Neural cell (in vitro differentiated cells): ENCODE results near the gene HOPX.

Experiments used
- EP300 ChIP-seq: fragments of 450-650 bp; conservative IDR thresholded peaks from 2 replicates; pipeline ENCODE4 v1.6.1; 2014; ENCODE audit warnings: antibody characterized with exemption, mild to moderate bottlenecking, moderate library complexity; ENCODE audit not compliant: poor library complexity, severe bottlenecking
- EZH2 ChIP-seq: fragments of 200-600, 300-800 bp; shearing (Covaris generic), sonication (generic); IDR thresholded peaks from 2 replicates; pipeline ENCODE4 v1.6.1; 2014; ENCODE audit warnings: antibody characterized with exemption, low read length, borderline replicate concordance, mild to moderate bottlenecking; ENCODE audit not compliant: insufficient read depth, poor library complexity, severe bottlenecking
- MXI1 ChIP-seq: fragments of 450-650 bp; conservative IDR thresholded peaks from 2 replicates; pipeline ENCODE4 v1.6.1; 2014; ENCODE audit warnings: antibody characterized with exemption, mild to moderate bottlenecking; ENCODE audit not compliant: poor library complexity, severe bottlenecking
- POLR2AphosphoS5 ChIP-seq: IDR thresholded peaks from 2 replicates; pipeline ENCODE4 v1.6.1; 2012
- RAD21 ChIP-seq: fragments of 450-650 bp; conservative IDR thresholded peaks from 2 replicates; pipeline ENCODE4 v1.6.1; 2014; ENCODE audit warnings: antibody characterized with exemption, mild to moderate bottlenecking, moderate library complexity
- SMC3 ChIP-seq: fragments of 450-650 bp; conservative IDR thresholded peaks from 2 replicates; pipeline ENCODE4 v1.6.1; 2014; ENCODE audit warnings: antibody characterized with exemption, mild to moderate bottlenecking, moderate library complexity; ENCODE audit not compliant: poor library complexity
- TAF1 ChIP-seq: IDR thresholded peaks from 2 replicates; pipeline ENCODE4 v1.6.1; 2012; ENCODE audit warnings: low read depth
- TF ChIP-seq, protein P1 (sequence below): fragments of 450-650 bp; IDR thresholded peaks from 2 replicates; pipeline ENCODE4 v1.5.1; 2014; ENCODE audit warnings: antibody characterized with exemption, mild to moderate bottlenecking, moderate library complexity; ENCODE audit not compliant: poor library complexity, severe bottlenecking
- TF ChIP-seq, protein P2 (sequence below): IDR thresholded peaks from 2 replicates; pipeline ENCODE4 v1.6.1; 2012; ENCODE audit warnings: borderline replicate concordance

DNA sequence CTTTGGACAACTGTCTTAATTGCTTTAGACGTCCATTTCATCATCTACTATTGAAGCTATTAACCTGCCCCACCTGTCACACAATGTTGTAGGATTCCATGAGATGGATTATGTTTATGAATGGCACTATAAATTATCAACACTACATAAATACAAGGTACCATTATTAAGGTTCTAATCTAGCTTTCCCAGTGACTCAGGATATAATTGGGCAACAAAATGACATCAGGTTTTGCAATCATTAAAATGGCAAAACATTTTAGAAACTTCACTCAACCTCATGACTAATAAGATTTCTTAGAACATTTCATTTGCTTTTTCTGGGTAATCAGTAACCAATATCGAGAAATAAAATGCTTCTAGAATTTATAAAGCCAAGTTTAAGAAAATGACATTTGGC lies 9.2 kb downstream of the HOPX start:
- TF ChIP-seq EZH2 (no peak), POLR2AphosphoS5 (no peak), TAF1 (no peak), RAD21 (no peak), EP300 (no peak), MXI1 (no peak), SMC3 (no peak)
- TF ChIP-seq, protein P1, sequence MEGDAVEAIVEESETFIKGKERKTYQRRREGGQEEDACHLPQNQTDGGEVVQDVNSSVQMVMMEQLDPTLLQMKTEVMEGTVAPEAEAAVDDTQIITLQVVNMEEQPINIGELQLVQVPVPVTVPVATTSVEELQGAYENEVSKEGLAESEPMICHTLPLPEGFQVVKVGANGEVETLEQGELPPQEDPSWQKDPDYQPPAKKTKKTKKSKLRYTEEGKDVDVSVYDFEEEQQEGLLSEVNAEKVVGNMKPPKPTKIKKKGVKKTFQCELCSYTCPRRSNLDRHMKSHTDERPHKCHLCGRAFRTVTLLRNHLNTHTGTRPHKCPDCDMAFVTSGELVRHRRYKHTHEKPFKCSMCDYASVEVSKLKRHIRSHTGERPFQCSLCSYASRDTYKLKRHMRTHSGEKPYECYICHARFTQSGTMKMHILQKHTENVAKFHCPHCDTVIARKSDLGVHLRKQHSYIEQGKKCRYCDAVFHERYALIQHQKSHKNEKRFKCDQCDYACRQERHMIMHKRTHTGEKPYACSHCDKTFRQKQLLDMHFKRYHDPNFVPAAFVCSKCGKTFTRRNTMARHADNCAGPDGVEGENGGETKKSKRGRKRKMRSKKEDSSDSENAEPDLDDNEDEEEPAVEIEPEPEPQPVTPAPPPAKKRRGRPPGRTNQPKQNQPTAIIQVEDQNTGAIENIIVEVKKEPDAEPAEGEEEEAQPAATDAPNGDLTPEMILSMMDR, result no peak
- TF ChIP-seq, protein P2, sequence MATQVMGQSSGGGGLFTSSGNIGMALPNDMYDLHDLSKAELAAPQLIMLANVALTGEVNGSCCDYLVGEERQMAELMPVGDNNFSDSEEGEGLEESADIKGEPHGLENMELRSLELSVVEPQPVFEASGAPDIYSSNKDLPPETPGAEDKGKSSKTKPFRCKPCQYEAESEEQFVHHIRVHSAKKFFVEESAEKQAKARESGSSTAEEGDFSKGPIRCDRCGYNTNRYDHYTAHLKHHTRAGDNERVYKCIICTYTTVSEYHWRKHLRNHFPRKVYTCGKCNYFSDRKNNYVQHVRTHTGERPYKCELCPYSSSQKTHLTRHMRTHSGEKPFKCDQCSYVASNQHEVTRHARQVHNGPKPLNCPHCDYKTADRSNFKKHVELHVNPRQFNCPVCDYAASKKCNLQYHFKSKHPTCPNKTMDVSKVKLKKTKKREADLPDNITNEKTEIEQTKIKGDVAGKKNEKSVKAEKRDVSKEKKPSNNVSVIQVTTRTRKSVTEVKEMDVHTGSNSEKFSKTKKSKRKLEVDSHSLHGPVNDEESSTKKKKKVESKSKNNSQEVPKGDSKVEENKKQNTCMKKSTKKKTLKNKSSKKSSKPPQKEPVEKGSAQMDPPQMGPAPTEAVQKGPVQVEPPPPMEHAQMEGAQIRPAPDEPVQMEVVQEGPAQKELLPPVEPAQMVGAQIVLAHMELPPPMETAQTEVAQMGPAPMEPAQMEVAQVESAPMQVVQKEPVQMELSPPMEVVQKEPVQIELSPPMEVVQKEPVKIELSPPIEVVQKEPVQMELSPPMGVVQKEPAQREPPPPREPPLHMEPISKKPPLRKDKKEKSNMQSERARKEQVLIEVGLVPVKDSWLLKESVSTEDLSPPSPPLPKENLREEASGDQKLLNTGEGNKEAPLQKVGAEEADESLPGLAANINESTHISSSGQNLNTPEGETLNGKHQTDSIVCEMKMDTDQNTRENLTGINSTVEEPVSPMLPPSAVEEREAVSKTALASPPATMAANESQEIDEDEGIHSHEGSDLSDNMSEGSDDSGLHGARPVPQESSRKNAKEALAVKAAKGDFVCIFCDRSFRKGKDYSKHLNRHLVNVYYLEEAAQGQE, result no peak
